Measurements from ENCODE around the gene GOT2.

GRCh38 chr16:58744497-58744896, 10.4 kb upstream of the GOT2 start:
- TF ChIP-seq CTCF (IDR thresholded peaks at IDR 0.05) (no peak), POLR2A (IDR thresholded peaks at IDR 0.05) (no peak)

All from uterus (tissue), 2 donors.